ENCODE data around the gene SLC17A2. TPM values are rescaled to one million over a fixed set of nuclear protein-coding genes. Genes with fewer than 3 reads are reported as not detected.

Gene SLC17A2
- total RNA-seq, 6 experiments from 2014 or later = 23.3 to 40.7 (median 33.4) TPM

GRCh38 chr6:25900843-25901242, 29.6 kb downstream of the SLC17A2 start:
- WGBS (ENCODE audit: insufficient coverage, low coverage, low lambda C conversion rate, missing lambda C conversion rate) = 17% methylated on average over 1 of the region's 1 CpG
- H3K36me3 ChIP-seq = no peaks in the 10 kb centered on the region
- no peaks in the 10 kb centered on the region for H3K27me3 ChIP-seq
- H3K9me3 ChIP-seq = no peaks in the 10 kb centered on the region
- DNase-seq = no peak
- ATAC-seq = peak; percentile 21 to 40 (median 32)
- no peak for TF ChIP-seq POLR2A (IDR thresholded peaks at IDR 0.05)
- TF ChIP-seq, protein P1, sequence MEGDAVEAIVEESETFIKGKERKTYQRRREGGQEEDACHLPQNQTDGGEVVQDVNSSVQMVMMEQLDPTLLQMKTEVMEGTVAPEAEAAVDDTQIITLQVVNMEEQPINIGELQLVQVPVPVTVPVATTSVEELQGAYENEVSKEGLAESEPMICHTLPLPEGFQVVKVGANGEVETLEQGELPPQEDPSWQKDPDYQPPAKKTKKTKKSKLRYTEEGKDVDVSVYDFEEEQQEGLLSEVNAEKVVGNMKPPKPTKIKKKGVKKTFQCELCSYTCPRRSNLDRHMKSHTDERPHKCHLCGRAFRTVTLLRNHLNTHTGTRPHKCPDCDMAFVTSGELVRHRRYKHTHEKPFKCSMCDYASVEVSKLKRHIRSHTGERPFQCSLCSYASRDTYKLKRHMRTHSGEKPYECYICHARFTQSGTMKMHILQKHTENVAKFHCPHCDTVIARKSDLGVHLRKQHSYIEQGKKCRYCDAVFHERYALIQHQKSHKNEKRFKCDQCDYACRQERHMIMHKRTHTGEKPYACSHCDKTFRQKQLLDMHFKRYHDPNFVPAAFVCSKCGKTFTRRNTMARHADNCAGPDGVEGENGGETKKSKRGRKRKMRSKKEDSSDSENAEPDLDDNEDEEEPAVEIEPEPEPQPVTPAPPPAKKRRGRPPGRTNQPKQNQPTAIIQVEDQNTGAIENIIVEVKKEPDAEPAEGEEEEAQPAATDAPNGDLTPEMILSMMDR (IDR thresholded peaks at IDR 0.05) = no peak
- peaks cover 0 to 45% (median 19%) of the 10 kb centered on the region in 4 donors for H3K4me1 ChIP-seq
- intact Hi-C loops (cut with DNase I) = no loop called here
- peak overlapping the region; percentile 71 to 81 (median 76) for H3K27ac ChIP-seq
- H3K4me3 ChIP-seq = no peak overlapping the region

GRCh38 chr6:25899580-25900408, 30.7 kb downstream of the SLC17A2 start:
- DNase-seq = no peak
- WGBS (ENCODE audit: insufficient coverage, low coverage, low lambda C conversion rate, missing lambda C conversion rate) = 64% methylated on average over 2 of the region's 2 CpGs
- Histone ChIP-seq H3K36me3 (no peaks in the 10 kb centered on the region), H3K27ac (peak overlapping the region; percentile 71 to 81 (median 76)), H3K27me3 (no peaks in the 10 kb centered on the region), H3K4me3 (no peak overlapping the region), H3K9me3 (no peaks in the 10 kb centered on the region), H3K4me1 (peaks cover 0 to 45% (median 19%) of the 10 kb centered on the region in 4 donors)
- ATAC-seq = peak; percentile 51 to 75 (median 66)
- intact Hi-C loops (cut with DNase I) = no loop called here
- TF ChIP-seq POLR2A (IDR thresholded peaks at IDR 0.05) = no peak
- TF ChIP-seq, protein P1 (IDR thresholded peaks at IDR 0.05) = no peak

- Histone ChIP-seq H3K27ac (peak overlapping the region; percentile 71 to 81 (median 76)), H3K27me3 (no peaks in the 10 kb centered on the region), H3K4me3 (no peak overlapping the region), H3K36me3 (no peaks in the 10 kb centered on the region), H3K4me1 (peaks cover 0 to 43% (median 16%) of the 10 kb centered on the region in 4 donors), H3K9me3 (no peaks in the 10 kb centered on the region)
- WGBS (ENCODE audit: insufficient coverage, low coverage, low lambda C conversion rate, missing lambda C conversion rate) = 73% methylated on average over 2 of the region's 2 CpGs
- no peak for TF ChIP-seq POLR2A (IDR thresholded peaks at IDR 0.05)
- TF ChIP-seq, protein P1 (IDR thresholded peaks at IDR 0.05) = no peak
- ATAC-seq = no peak
- DNase-seq = no peak
- intact Hi-C loops (cut with DNase I) = no loop called here
Observed at GRCh38 chr6:25899123-25899522, 31.4 kb downstream of the SLC17A2 start.

- H3K9me3 ChIP-seq = no peaks in the 10 kb centered on the region
- WGBS (ENCODE audit: insufficient coverage, low coverage, low lambda C conversion rate, missing lambda C conversion rate) = 70% methylated on average over 3 of the region's 5 CpGs
- no peak overlapping the region for H3K4me3 ChIP-seq
- H3K36me3 ChIP-seq = no peaks in the 10 kb centered on the region
- H3K27me3 ChIP-seq = no peaks in the 10 kb centered on the region
- ATAC-seq (no peak), DNase-seq (no peak)
- no peak for TF ChIP-seq POLR2A (IDR thresholded peaks at IDR 0.05)
- TF ChIP-seq, protein P1 (IDR thresholded peaks at IDR 0.05) = no peak
- peaks cover 0 to 36% (median 14%) of the 10 kb centered on the region in 4 donors for H3K4me1 ChIP-seq
- no peak overlapping the region for H3K27ac ChIP-seq
- intact Hi-C loops (cut with DNase I) = no loop called here
Observed at GRCh38 chr6:25898289-25898977, 32.1 kb downstream of the SLC17A2 start.
